ENCODE data around the gene MRPL50. TPM values are rescaled to one million over a fixed set of nuclear protein-coding genes. Genes with fewer than 3 reads are reported as not detected.
A peak's percentile ranks its signal among the peaks of the same experiment; 100 is the strongest.

The MRPL50 gene
- total and polyA plus RNA-seq, 2 experiments from 2014 or later: 11.5 to 19.3 TPM

DNA sequence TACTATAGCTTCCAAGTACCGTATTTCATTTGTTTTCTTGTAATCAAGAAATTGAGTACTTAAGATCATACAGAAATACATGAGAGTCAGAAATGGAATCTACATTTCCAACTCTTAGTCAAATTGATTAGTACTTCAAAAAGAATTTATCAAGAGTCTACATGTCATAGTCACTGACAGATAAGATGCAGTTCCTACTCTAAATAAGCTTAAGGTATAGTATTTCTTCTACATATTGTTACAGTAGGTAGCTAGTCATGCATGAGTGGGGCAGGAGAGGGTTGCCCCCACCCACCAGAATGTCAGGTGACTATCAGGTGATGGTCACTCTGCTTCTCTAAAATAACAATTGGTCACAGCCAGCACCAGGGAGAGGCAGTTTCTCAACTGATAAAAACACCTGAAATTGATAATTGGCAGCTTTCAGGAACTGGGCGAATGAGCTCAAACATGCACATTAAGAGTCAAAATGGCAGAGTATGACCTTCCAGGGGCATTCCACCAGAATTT, 16.5 kb downstream of the MRPL50 start:
- Histone ChIP-seq H3K79me2 (ENCODE audit: insufficient read depth) (no peaks in the 10 kb centered on the region), H3F3A (ENCODE audit: insufficient read depth) (peaks cover 9% of the 10 kb centered on the region), H3K9me3 (ENCODE audit: low read depth) (no peaks in the 10 kb centered on the region), H3K4me3 (no peak overlapping the region), H3K9me2 (ENCODE audit: insufficient read depth) (no peaks in the 10 kb centered on the region), H3K4me1 (ENCODE audit: insufficient read depth) (peaks cover 13% of the 10 kb centered on the region), H3K36me3 (ENCODE audit: low read depth) (no peaks in the 10 kb centered on the region), H3K9ac (no peak overlapping the region), H3K27ac (no peak overlapping the region), H3K27me3 (replicated peaks; ENCODE audit: insufficient read depth) (no peaks in the 10 kb centered on the region), H4K20me1 (ENCODE audit: insufficient read depth) (no peaks in the 10 kb centered on the region), H2AFZ (no peak overlapping the region), H3K4me2 (ENCODE audit: unreplicated experiment) (no peak overlapping the region)
- in situ Hi-C loops (cut with MboI): no loop called here
- DNase-seq: no peak
- TF ChIP-seq EZH2phosphoT487 (IDR thresholded peaks at IDR 0.05; ENCODE audit: insufficient read depth, low read depth) (no peak), EZH2 (IDR thresholded peaks at IDR 0.05; ENCODE audit: insufficient read depth, poor library complexity, severe bottlenecking) (no peak)
- 99 to 100% methylated on average over 2 of the region's 2 CpGs for WGBS, 2 experiments (ENCODE audit: low coverage in 1 of 2, low lambda C conversion rate in 2 of 2, missing lambda C conversion rate in 2 of 2)

DNA sequence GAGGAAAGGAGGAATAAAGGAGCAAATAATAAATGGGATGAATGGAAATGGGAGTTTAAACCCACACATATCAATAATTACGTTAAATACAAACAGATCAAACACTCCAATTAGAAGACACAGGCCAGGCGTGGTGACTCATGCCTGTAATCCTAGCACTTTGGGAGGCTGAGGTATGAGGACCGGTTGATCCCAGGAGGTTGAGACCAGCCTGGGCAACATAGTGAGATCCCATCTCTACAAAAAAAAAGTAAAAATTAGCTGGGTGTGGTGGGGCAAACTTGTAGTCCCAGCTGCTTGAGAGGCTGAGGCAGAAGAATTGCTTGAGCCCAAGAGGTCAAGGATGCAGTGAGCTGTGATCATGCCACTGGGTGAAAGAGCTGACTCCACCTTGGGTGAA, 17.3 kb downstream of the MRPL50 start:
- Histone ChIP-seq H2AFZ (no peak overlapping the region), H4K20me1 (ENCODE audit: insufficient read depth) (no peaks in the 10 kb centered on the region), H3K4me2 (ENCODE audit: unreplicated experiment) (no peak overlapping the region), H3K27ac (no peak overlapping the region), H3K9me3 (ENCODE audit: low read depth) (no peaks in the 10 kb centered on the region), H3K4me3 (no peak overlapping the region), H3K9ac (no peak overlapping the region), H3K36me3 (ENCODE audit: low read depth) (no peaks in the 10 kb centered on the region), H3K27me3 (replicated peaks; ENCODE audit: insufficient read depth) (no peaks in the 10 kb centered on the region), H3K4me1 (ENCODE audit: insufficient read depth) (peaks cover 20% of the 10 kb centered on the region), H3K79me2 (ENCODE audit: insufficient read depth) (no peaks in the 10 kb centered on the region), H3K9me2 (ENCODE audit: insufficient read depth) (no peaks in the 10 kb centered on the region), H3F3A (ENCODE audit: insufficient read depth) (peaks cover 16% of the 10 kb centered on the region)
- 78 to 79% methylated on average over 3 of the region's 3 CpGs for WGBS, 2 experiments (ENCODE audit: low coverage in 1 of 2, low lambda C conversion rate in 2 of 2, missing lambda C conversion rate in 2 of 2)
- in situ Hi-C loops (cut with MboI): no loop called here
- no peak for DNase-seq
- no peak for TF ChIP-seq EZH2phosphoT487 (IDR thresholded peaks at IDR 0.05; ENCODE audit: insufficient read depth, low read depth)
- TF ChIP-seq EZH2 (IDR thresholded peaks at IDR 0.05; ENCODE audit: insufficient read depth, poor library complexity, severe bottlenecking): no peak

DNA sequence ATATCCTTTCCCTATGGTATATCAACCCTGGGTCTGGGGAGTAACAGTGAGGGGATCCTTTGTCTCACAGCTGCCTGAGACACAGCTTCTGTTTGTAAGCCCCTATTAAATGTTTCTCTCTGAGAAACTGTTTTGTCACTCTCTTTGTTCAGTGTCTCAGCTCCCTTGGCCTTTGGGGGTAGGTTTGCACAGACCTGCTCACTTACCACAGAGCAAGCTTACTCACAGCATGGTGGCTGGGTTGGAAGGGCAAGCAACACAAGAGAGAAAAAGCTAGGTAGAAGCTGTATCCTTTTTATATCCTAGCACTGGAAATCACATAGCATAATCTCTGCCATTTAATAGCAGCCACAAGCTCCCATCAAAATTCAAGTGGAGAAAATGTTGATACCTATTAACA, 18.1 kb downstream of the MRPL50 start:
- Histone ChIP-seq H3K36me3 (ENCODE audit: low read depth) (no peaks in the 10 kb centered on the region), H3K4me2 (ENCODE audit: unreplicated experiment) (no peak overlapping the region), H3K79me2 (ENCODE audit: insufficient read depth) (no peaks in the 10 kb centered on the region), H3K9me3 (ENCODE audit: low read depth) (no peaks in the 10 kb centered on the region), H3K9ac (no peak overlapping the region), H3K27ac (no peak overlapping the region), H3K4me1 (ENCODE audit: insufficient read depth) (peaks cover 26% of the 10 kb centered on the region), H3K9me2 (ENCODE audit: insufficient read depth) (no peaks in the 10 kb centered on the region), H2AFZ (no peak overlapping the region), H4K20me1 (ENCODE audit: insufficient read depth) (no peaks in the 10 kb centered on the region), H3F3A (ENCODE audit: insufficient read depth) (peaks cover 21% of the 10 kb centered on the region), H3K4me3 (no peak overlapping the region), H3K27me3 (replicated peaks; ENCODE audit: insufficient read depth) (no peaks in the 10 kb centered on the region)
- no peak for DNase-seq
- in situ Hi-C loops (cut with MboI): no loop called here
- TF ChIP-seq EZH2 (IDR thresholded peaks at IDR 0.05; ENCODE audit: insufficient read depth, poor library complexity, severe bottlenecking): no peak
- no peak for TF ChIP-seq EZH2phosphoT487 (IDR thresholded peaks at IDR 0.05; ENCODE audit: insufficient read depth, low read depth)

DNA sequence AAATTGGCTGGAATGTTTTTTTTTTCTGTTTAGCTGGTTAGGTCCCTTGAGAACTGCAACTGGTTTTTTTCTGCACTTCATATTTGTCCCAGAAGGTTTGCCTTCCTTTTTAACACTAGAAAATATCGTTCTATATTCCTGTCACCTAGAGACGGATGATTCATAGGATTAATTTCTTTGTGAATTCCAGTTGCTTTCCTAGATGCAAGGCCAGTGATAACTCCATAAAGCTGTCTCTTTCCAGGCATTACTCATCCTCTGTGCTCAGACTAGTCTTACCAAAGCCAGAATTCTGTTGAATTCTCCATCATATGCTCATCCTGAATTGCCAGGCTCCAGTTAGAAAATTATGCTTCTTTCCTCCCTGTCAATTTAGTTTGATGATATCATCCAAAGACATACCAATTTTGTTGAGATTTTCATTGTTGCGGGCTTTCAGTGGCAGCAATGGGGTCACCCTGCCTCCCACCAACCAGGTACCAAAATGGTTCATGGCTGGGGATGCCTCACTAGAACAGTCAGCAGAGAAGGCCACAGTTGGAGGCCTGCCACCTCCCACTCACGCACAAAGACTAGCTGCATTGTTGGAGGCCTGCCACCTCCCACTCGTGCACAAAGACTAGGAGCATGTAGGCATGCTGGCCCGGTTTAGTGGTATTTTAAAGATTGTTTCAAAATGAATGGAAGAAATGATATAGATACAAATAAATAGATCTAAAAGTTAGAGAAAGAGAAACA, 22.1 kb downstream of the MRPL50 start:
- no peaks in the 10 kb centered on the region; the same call in 1 of the 2 replicates for H3K9me2 ChIP-seq (ENCODE audit: insufficient read depth)
- no peaks in the 10 kb centered on the region for H4K20me1 ChIP-seq (ENCODE audit: insufficient read depth)
- no peaks in the 10 kb centered on the region for H3K9me3 ChIP-seq (ENCODE audit: low read depth)
- in situ Hi-C loops (cut with MboI): no loop called here
- peaks cover 21% of the 10 kb centered on the region for H3F3A ChIP-seq (ENCODE audit: insufficient read depth)
- H3K4me3 ChIP-seq: no peak overlapping the region
- no peaks in the 10 kb centered on the region for H3K36me3 ChIP-seq (ENCODE audit: low read depth)
- H3K4me2 ChIP-seq (ENCODE audit: unreplicated experiment): peak overlapping the region; percentile 58
- DNase-seq: peak; percentile 95
- TF ChIP-seq EZH2 (IDR thresholded peaks at IDR 0.05; ENCODE audit: insufficient read depth, poor library complexity, severe bottlenecking) (no peak), EZH2phosphoT487 (IDR thresholded peaks at IDR 0.05; ENCODE audit: insufficient read depth, low read depth) (0 out of 2 replicates have a peak, but pooled peaks have one; percentile 31)
- H3K4me1 ChIP-seq (ENCODE audit: insufficient read depth): peaks cover 25% of the 10 kb centered on the region
- 0 out of 2 replicates have a peak overlapping the region, but pooled peaks have one; percentile 13 for H2AFZ ChIP-seq
- no peaks in the 10 kb centered on the region for H3K27me3 ChIP-seq (replicated peaks; ENCODE audit: insufficient read depth)
- H3K9ac ChIP-seq: 0 out of 2 replicates have a peak overlapping the region, but pooled peaks have one; percentile 16
- H3K79me2 ChIP-seq (ENCODE audit: insufficient read depth): no peaks in the 10 kb centered on the region
- 7 to 9% methylated on average over 6 of the region's 6 CpGs for WGBS, 2 experiments (ENCODE audit: low coverage in 1 of 2, low lambda C conversion rate in 2 of 2, missing lambda C conversion rate in 2 of 2)
- H3K27ac ChIP-seq: peak overlapping the region; percentile 72

All from GM23248 (cell line).